Measurements from ENCODE around the gene SLC2A10.

- TF ChIP-seq ZNF501 (tag by site-specific recombination; IDR thresholded peaks at IDR 0.05) (no peak), PATZ1 (tag by site-specific recombination; IDR thresholded peaks at IDR 0.05) (no peak), ZNF692 (tag by site-specific recombination; IDR thresholded peaks at IDR 0.05) (no peak), ZNF398 (tag by site-specific recombination; IDR thresholded peaks at IDR 0.05) (no peak), ZNF223 (tag by site-specific recombination; IDR thresholded peaks at IDR 0.05) (no peak), CTCF (tag by site-specific recombination; IDR thresholded peaks at IDR 0.05) (no peak), ZSCAN18 (tag by site-specific recombination; IDR thresholded peaks at IDR 0.05) (no peak), PRDM2 (tag by site-specific recombination; IDR thresholded peaks at IDR 0.05; ENCODE audit: borderline replicate concordance) (no peak), ZNF785 (tag by site-specific recombination; IDR thresholded peaks at IDR 0.05) (no peak), ZNF658 (tag by site-specific recombination; IDR thresholded peaks at IDR 0.05) (no peak), ZNF23 (tag by site-specific recombination; IDR thresholded peaks at IDR 0.05; ENCODE audit: borderline replicate concordance) (no peak), SALL2 (tag by site-specific recombination; IDR thresholded peaks at IDR 0.05; ENCODE audit: borderline replicate concordance) (no peak)
Observed at GRCh38 chr20:46723039-46723438, 13.6 kb downstream of the SLC2A10 start.
